ENCODE results near the gene HLA-F.

HLA-F gene

DNA sequence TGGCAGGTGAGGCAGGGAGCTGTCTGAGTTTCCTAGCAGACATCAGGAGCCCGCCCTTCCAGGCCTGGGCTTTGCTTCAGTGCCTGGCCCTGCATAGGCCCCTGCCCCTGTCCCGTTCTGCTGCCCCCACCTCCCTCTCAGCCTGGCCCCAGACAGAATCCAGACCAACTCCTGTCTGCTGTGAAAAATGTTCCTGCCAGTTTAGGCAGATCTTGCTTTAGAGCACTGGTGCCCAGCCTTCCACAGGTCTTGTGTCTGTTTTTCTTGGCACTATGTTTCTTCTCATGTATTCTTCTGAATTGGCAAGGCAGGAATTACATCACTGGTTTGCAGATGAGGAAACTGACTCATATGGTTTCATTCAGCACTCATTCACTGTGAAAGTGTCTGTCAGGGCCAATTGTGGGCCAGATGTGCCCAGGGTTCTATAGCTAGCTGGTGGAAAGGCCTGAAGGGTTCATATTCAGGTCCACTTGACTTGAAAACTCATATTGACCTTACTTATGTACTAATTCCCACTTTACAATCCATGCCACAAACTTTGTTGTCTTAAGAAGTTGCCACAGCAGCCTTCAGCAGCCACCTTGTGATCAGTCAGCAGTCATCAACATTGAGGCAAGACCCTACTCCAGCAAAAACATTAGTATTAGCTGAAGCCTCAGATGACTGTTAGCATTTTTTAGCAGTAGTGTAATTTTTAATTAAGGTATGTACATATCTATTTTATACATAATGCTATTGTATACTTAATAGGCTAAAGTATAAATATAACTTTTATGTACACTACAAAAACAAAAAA, 40.5 kb downstream of the HLA-F start:
- DNase-seq (ENCODE audit: low read depth) = no peak

DNA sequence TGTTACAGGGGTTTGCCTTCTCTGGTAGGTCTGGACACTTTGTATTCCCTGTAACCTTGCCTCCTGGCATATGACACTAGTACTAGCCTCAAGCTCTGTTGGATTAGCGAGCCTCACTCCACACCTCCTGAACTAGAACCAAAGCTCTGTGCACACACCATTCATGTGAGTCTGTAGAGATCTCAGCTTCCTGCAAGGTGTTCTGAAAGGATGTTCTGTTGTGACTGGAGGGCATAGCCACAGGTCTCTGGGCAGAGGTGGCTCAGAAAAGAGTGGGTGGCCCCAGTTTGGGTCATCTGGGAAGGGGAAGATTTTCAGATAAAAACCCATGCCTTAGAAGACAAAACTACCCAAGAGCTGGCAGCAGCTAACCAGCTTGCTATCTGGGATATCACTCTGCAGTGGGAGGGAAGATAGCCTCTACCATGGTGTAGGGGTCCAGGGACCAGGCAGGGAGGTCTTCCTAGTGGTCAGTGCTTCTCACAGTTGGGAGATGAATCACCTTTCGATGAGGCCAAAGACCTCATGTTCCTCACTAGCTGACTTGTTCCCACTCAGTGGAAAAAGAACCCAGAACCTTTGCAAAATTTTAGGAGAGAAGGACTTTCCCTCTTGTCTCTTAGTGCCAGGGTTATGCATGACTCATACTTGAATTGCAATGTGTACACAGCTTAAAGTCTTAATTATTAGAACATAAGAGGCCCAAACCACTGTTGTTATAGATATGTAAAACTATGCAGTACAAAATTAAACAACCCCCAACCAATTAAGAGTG, 41.4 kb downstream of the HLA-F start:
- no peak for DNase-seq (ENCODE audit: low read depth)

DNA sequence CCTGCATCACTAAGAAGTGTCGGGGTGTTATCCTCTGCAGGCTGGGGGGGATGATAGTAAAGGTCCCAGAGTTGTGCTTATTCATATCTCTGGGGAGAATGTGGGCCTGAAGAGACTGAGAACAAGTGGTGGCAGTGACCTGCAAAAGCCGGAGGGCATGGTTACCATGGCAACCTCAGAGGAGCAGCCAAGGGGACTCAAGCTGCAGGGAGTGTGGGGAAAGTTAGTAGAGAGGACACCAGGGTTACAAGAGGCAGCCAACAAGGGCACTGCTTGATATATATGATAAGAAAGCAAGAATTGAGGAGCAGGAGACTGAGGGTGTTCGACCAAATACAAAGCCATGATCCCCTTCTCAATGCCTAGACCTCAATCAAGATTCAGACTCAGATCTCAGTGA, 46.1 kb downstream of the HLA-F start:
- no peak for DNase-seq (ENCODE audit: low read depth)

DNA sequence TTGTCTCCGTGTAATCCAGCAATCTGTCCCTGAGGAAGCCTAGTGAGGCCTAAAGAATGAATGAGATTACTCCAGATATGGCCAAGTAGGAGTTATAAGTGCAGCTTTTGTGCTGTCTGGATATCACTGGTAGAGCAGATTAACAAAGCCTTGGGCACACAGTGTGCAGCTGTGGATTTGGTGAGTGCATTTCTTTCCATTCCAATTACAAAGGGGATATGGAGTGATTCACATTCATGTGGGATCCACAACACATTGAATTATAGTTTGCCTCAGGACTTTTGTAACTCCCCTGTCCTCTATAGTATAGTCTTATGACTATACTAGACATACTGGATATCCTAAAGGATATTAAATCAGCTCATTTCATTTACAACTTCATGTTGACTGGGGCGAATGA, 47.1 kb downstream of the HLA-F start:
- no peak for DNase-seq (ENCODE audit: low read depth)

DNA sequence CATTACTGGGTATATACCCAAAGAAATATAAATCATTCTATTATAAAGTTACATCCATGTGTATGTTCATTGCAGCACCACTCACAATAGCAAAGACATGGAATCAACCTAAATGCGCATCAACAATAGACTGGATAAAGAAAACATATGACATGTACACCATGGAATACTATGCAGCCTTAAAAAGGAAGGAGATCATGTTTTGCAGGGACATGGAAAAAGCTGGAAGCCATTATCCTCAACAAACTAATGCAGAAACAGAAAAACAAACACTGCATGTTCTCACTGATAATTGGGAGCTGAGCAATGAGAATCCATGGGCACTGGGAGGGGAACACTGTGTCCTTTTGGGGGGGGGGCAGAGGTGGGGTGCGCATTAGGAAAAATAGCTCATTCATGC, 53.5 kb downstream of the HLA-F start:
- no peak for DNase-seq (ENCODE audit: low read depth)
